Suprapubic skin (tissue), 3 donors: Measurements from ENCODE around the gene HSPG2.
"Not testable (repeated sequence)": the region's sequence is repeated elsewhere in the genome, so short reads cannot be mapped to it uniquely, and the experiment has no call there.

Source experiments
- CTCF ChIP-seq, 2 donors: fragments of 200-600 bp in 1 of 2; fragments of 450-650 bp in 1 of 2; sonication (generic) in 1 of 2; IDR thresholded peaks; one replicate each; pipeline ENCODE4 v1.5.1; 2016 to 2019; ENCODE audit warnings: antibody characterized with exemption in 2 of 2, mild to moderate bottlenecking in 1 of 2, moderate library complexity in 1 of 2
- EP300 ChIP-seq: sonication (generic); formaldehyde crosslinking; IDR thresholded peaks from one replicate; pipeline ENCODE4 v1.6.1; 2017; ENCODE audit warnings: antibody characterized with exemption

GRCh38 chr1:21969066-21969465 lies 32.0 kb upstream of the HSPG2 start:
- not testable (repeated sequence) for TF ChIP-seq CTCF (IDR thresholded peaks at IDR 0.05); EP300
